ENCODE results near the gene H2AZ2. TPM values are rescaled to one million over a fixed set of nuclear protein-coding genes. Genes with fewer than 3 reads are reported as not detected.
"Not testable (repeated sequence)": the region's sequence is repeated elsewhere in the genome, so short reads cannot be mapped to it uniquely, and the experiment has no call there.

Gene H2AZ2
- total RNA-seq, 1 experiment from 2014 or later: 822 TPM

GRCh38 chr7:44785218-44785617, 62.7 kb downstream of the H2AZ2 start:
- not testable (repeated sequence) for DNase-seq (ENCODE audit: low read depth)

- no peak for DNase-seq (ENCODE audit: low read depth)
Measured at GRCh38 chr7:44784364-44784763, 63.5 kb downstream of the H2AZ2 start.

- DNase-seq (ENCODE audit: low read depth): no peak
Measured at GRCh38 chr7:44783407-44783806, 64.5 kb downstream of the H2AZ2 start.

- DNase-seq (ENCODE audit: low read depth): no peak
Measured at GRCh38 chr7:44782460-44782859, 65.4 kb downstream of the H2AZ2 start.

Other genes starting within 250 kb of the H2AZ2 start
- 43.0 and 47.9 TPM in 2 replicates for gene OGDH, start 241.5 kb downstream of the H2AZ2 start, total RNA-seq (2014; rRNA removed; shearing (Covaris generic))
- gene ZMIZ2, start 99.2 kb downstream of the H2AZ2 start, total RNA-seq (2014; rRNA removed; shearing (Covaris generic)): 6.6 and 7.9 TPM in 2 replicates
- 9,490 and 10,456 TPM in 2 replicates for gene PPIA, start 51.4 kb downstream of the H2AZ2 start, total RNA-seq (2014; rRNA removed; shearing (Covaris generic))
- gene PURB, start 37.4 kb upstream of the H2AZ2 start, total RNA-seq (2014; rRNA removed; shearing (Covaris generic)): 28.2 and 30.7 TPM in 2 replicates
- under 0.01 TPM in 1 of 2 replicates, not detected in the other for gene MYO1G, start 130.9 kb upstream of the H2AZ2 start, total RNA-seq (2014; rRNA removed; shearing (Covaris generic))
- 65.0 and 75.1 TPM in 2 replicates for gene CCM2, start 152.1 kb upstream of the H2AZ2 start, total RNA-seq (2014; rRNA removed; shearing (Covaris generic))
- gene NACAD, start 240.9 kb upstream of the H2AZ2 start, total RNA-seq (2014; rRNA removed; shearing (Covaris generic)): 0.24 and 0.29 TPM in 2 replicates